ENCODE measurements around the gene EXPH5.
"Not testable (repeated sequence)": the region's sequence is repeated elsewhere in the genome, so short reads cannot be mapped to it uniquely, and the experiment has no call there.

Gene EXPH5

GRCh38 chr11:108599978-108600377, 6.4 kb upstream of the EXPH5 start:
- no peak for DNase-seq (ENCODE audit: low spot score)

- DNase-seq (ENCODE audit: low spot score) = no peak
Measured at GRCh38 chr11:108597736-108598355, 4.3 kb upstream of the EXPH5 start.

- DNase-seq (ENCODE audit: low spot score) = no peak
Measured at GRCh38 chr11:108596701-108597100, 3.1 kb upstream of the EXPH5 start.

- DNase-seq (ENCODE audit: low spot score) = no peak
Measured at GRCh38 chr11:108593923-108594434, 411 bp upstream of the EXPH5 start.

GRCh38 chr11:108592591-108593213, 866 bp downstream of the EXPH5 start:
- peak; percentile 7 for DNase-seq (ENCODE audit: low spot score)

- DNase-seq (ENCODE audit: low spot score) = no peak
Measured at GRCh38 chr11:108591893-108592292, 1.7 kb downstream of the EXPH5 start.

GRCh38 chr11:108589136-108589535, 4.4 kb downstream of the EXPH5 start:
- no peak for DNase-seq (ENCODE audit: low spot score)

- no peak for DNase-seq (ENCODE audit: low spot score)
Measured at GRCh38 chr11:108588287-108588686, 5.3 kb downstream of the EXPH5 start.

- DNase-seq (ENCODE audit: low spot score) = no peak
Measured at GRCh38 chr11:108587109-108587508, 6.5 kb downstream of the EXPH5 start.

- no peak for DNase-seq (ENCODE audit: low spot score)
Measured at GRCh38 chr11:108586600-108586999, 7.0 kb downstream of the EXPH5 start.

- DNase-seq (ENCODE audit: low spot score) = not testable (repeated sequence)
Measured at GRCh38 chr11:108586185-108586584, 7.4 kb downstream of the EXPH5 start.

GRCh38 chr11:108584973-108585372, 8.6 kb downstream of the EXPH5 start:
- DNase-seq (ENCODE audit: low spot score) = no peak

- DNase-seq (ENCODE audit: low spot score) = no peak
Measured at GRCh38 chr11:108580645-108581044, 12.9 kb downstream of the EXPH5 start.

- no peak for DNase-seq (ENCODE audit: low spot score)
Measured at GRCh38 chr11:108580043-108580442, 13.5 kb downstream of the EXPH5 start.

- DNase-seq (ENCODE audit: low spot score) = no peak
Measured at GRCh38 chr11:108576523-108576922, 17.0 kb downstream of the EXPH5 start.

GRCh38 chr11:108574675-108575074, 18.9 kb downstream of the EXPH5 start:
- DNase-seq (ENCODE audit: low spot score) = no peak

- DNase-seq (ENCODE audit: low spot score) = no peak
Measured at GRCh38 chr11:108571001-108571400, 22.6 kb downstream of the EXPH5 start.

GRCh38 chr11:108569896-108570295, 23.7 kb downstream of the EXPH5 start:
- DNase-seq (ENCODE audit: low spot score) = no peak

GRCh38 chr11:108568195-108568858, 25.2 kb downstream of the EXPH5 start:
- DNase-seq (ENCODE audit: low spot score) = no peak

- DNase-seq (ENCODE audit: low spot score) = no peak
Measured at GRCh38 chr11:108565653-108566052, 27.9 kb downstream of the EXPH5 start.

GRCh38 chr11:108562746-108563581, 30.6 kb downstream of the EXPH5 start:
- DNase-seq (ENCODE audit: low spot score) = no peak

GRCh38 chr11:108561535-108561991, 32.0 kb downstream of the EXPH5 start:
- no peak for DNase-seq (ENCODE audit: low spot score)

Data from CD4-positive, alpha-beta T cell treated with Interleukin-2 at 100 ng/mL for 4 hours (primary cell).